Osteoblast (primary cell): ENCODE data around the gene NAV2. TPM values are rescaled to one million over a fixed set of nuclear protein-coding genes. Genes with fewer than 3 reads are reported as not detected.
"Not testable (repeated sequence)": the region's sequence is repeated elsewhere in the genome, so short reads cannot be mapped to it uniquely, and the experiment has no call there.

Experiments
- DNase-seq: peaks from one replicate; pipeline ENCODE4 v3.0.0; 2011; ENCODE audit warnings: low spot score, mixed read lengths; ENCODE audit not compliant: insufficient read length; ENCODE audit errors: missing footprints
- H2AFZ ChIP-seq: 2 replicates; pipeline ENCODE4 v1.6.0; 2011; ENCODE audit warnings: mild to moderate bottlenecking, low read length
- H3K27ac ChIP-seq: 2 replicates; pipeline ENCODE4 v1.5.1; 2011; ENCODE audit warnings: mild to moderate bottlenecking, low read depth, low read length, moderate library complexity
- H3K27me3 ChIP-seq: 2 replicates; pipeline ENCODE4 v1.6.0; 2012; ENCODE audit warnings: mild to moderate bottlenecking, control low read depth, inconsistent platforms, low read length, moderate library complexity; ENCODE audit not compliant: insufficient read depth
- H3K36me3 ChIP-seq: 2 replicates; pipeline ENCODE4 v1.5.1; 2011; ENCODE audit warnings: mild to moderate bottlenecking, low read length, control low read depth, moderate library complexity; ENCODE audit not compliant: insufficient read depth
- H3K4me1 ChIP-seq: 2 replicates; pipeline ENCODE4 v1.5.1; 2011; ENCODE audit warnings: mild to moderate bottlenecking, low read length, control low read depth, moderate library complexity; ENCODE audit not compliant: insufficient read depth
- H3K4me2 ChIP-seq: 2 replicates; pipeline ENCODE4 v1.6.0; 2011; ENCODE audit warnings: mild to moderate bottlenecking, low read length; ENCODE audit not compliant: insufficient read depth
- H3K4me3 ChIP-seq: fragments of 200-600 bp; sonication (generic); 3 replicates; pipeline ENCODE4 v1.5.1; 2012; ENCODE audit warnings: mild to moderate bottlenecking, low read length, inconsistent platforms; ENCODE audit not compliant: insufficient read depth
- H3K79me2 ChIP-seq: 2 replicates; pipeline ENCODE4 v1.6.0; 2012; ENCODE audit warnings: mild to moderate bottlenecking, low read length, control low read depth, inconsistent platforms; ENCODE audit not compliant: insufficient read depth
- H3K9me3 ChIP-seq: 2 replicates; pipeline ENCODE4 v1.5.1; 2011; ENCODE audit warnings: low read depth, low read length, control low read depth
- H4K20me1 ChIP-seq: 2 replicates; pipeline ENCODE4 v1.6.0; 2012; ENCODE audit warnings: mild to moderate bottlenecking, low read length, control low read depth; ENCODE audit not compliant: insufficient read depth
- total RNA-seq: library from RNA; depleted of rRNA; stranded (reverse); fragments of >200 nt; gene quantifications from 2 replicates; pipeline ENCODE4 v1.2.3, GENCODE V29; 2012
- TF ChIP-seq, protein P1 (sequence below): IDR thresholded peaks from 2 replicates; pipeline ENCODE4 v1.5.1; 2011; ENCODE audit warnings: mild to moderate bottlenecking, low read depth, low read length, moderate library complexity; ENCODE audit errors: extremely low read depth

The NAV2 gene
- total RNA-seq, 1 donor: 8.7 TPM

GRCh38 chr11:20127671-20128527 is 415.3 kb downstream of the NAV2 start:
- no peaks in the 10 kb centered on the region for H3K27me3 ChIP-seq
- H3K4me1 ChIP-seq: peaks cover 7% of the 10 kb centered on the region
- H4K20me1 ChIP-seq: no peaks in the 10 kb centered on the region
- no peaks in the 10 kb centered on the region for H3K9me3 ChIP-seq
- H3K79me2 ChIP-seq: no peaks in the 10 kb centered on the region
- no peak overlapping the region for H3K4me3 ChIP-seq
- DNase-seq: peak; percentile 86
- TF ChIP-seq, protein P1, sequence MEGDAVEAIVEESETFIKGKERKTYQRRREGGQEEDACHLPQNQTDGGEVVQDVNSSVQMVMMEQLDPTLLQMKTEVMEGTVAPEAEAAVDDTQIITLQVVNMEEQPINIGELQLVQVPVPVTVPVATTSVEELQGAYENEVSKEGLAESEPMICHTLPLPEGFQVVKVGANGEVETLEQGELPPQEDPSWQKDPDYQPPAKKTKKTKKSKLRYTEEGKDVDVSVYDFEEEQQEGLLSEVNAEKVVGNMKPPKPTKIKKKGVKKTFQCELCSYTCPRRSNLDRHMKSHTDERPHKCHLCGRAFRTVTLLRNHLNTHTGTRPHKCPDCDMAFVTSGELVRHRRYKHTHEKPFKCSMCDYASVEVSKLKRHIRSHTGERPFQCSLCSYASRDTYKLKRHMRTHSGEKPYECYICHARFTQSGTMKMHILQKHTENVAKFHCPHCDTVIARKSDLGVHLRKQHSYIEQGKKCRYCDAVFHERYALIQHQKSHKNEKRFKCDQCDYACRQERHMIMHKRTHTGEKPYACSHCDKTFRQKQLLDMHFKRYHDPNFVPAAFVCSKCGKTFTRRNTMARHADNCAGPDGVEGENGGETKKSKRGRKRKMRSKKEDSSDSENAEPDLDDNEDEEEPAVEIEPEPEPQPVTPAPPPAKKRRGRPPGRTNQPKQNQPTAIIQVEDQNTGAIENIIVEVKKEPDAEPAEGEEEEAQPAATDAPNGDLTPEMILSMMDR: peak; percentile 88
- no peaks in the 10 kb centered on the region for H3K36me3 ChIP-seq
- no peak overlapping the region for H2AFZ ChIP-seq
- H3K27ac ChIP-seq: no peak overlapping the region
- H3K4me2 ChIP-seq: no peak overlapping the region

- not testable (repeated sequence) for H3K79me2 ChIP-seq, H3K4me3 ChIP-seq, H3K36me3 ChIP-seq, H3K4me2 ChIP-seq, H3K27ac ChIP-seq, H4K20me1 ChIP-seq, H2AFZ ChIP-seq, H3K27me3 ChIP-seq, DNase-seq, H3K9me3 ChIP-seq, H3K4me1 ChIP-seq
Measured at GRCh38 chr11:20128528-20128825, 415.8 kb downstream of the NAV2 start.

GRCh38 chr11:20129665-20130064 is 417.0 kb downstream of the NAV2 start:
- no peak overlapping the region for H3K4me3 ChIP-seq
- DNase-seq: no peak
- H4K20me1 ChIP-seq: no peaks in the 10 kb centered on the region
- H3K79me2 ChIP-seq: no peaks in the 10 kb centered on the region
- TF ChIP-seq, protein P1: no peak
- H2AFZ ChIP-seq: no peak overlapping the region
- H3K9me3 ChIP-seq: no peaks in the 10 kb centered on the region
- no peaks in the 10 kb centered on the region for H3K36me3 ChIP-seq
- H3K27ac ChIP-seq: no peak overlapping the region
- H3K4me2 ChIP-seq: no peak overlapping the region
- H3K4me1 ChIP-seq: peaks cover 7% of the 10 kb centered on the region
- H3K27me3 ChIP-seq: no peaks in the 10 kb centered on the region

- Histone ChIP-seq H3K9me3 (no peaks in the 10 kb centered on the region), H3K4me1 (no peaks in the 10 kb centered on the region), H2AFZ (peak overlapping the region; percentile 93), H4K20me1 (no peaks in the 10 kb centered on the region), H3K79me2 (no peaks in the 10 kb centered on the region), H3K27ac (no peak overlapping the region), H3K4me3 (peak overlapping the region; percentile 71), H3K4me2 (peak overlapping the region; percentile 81), H3K36me3 (no peaks in the 10 kb centered on the region), H3K27me3 (no peaks in the 10 kb centered on the region)
- TF ChIP-seq, protein P1: peak; percentile 91
- peak; percentile 65 for DNase-seq
Measured at GRCh38 chr11:20131788-20132666, 419.4 kb downstream of the NAV2 start.
